K562 (cell line): ENCODE data around the gene ARHGAP26. TPM values are rescaled to one million over a fixed set of nuclear protein-coding genes. Genes with fewer than 3 reads are reported as not detected.

Experiments
- ATAC-seq: fragments of 200-7000 bp; cut with Tn5 transposase; 3 replicates; pipeline ENCODE4 v1.9.1; 2020; ENCODE audit warnings: moderate library complexity
- BruUV-seq: library from RNA; stranded (reverse); fragments of 400-500 nt; replicated peaks from 2 replicates; lab custom pipeline; 2021; lab: Mats Ljungman, UMichigan
- CTCF ChIA-PET: fragments of 300-600 bp; formaldehyde crosslinking; extraction: SDS; loops from one replicate; lab custom pipeline; 2021; ENCODE audit warnings: low intra/inter-chr PET ratio; lab: Yijun Ruan, JAX
- POLR2A ChIA-PET: fragments of 300-600, 350-650 bp; sonication (Branson Sonifier 250); formaldehyde crosslinking; extraction: SDS; loops from one replicate; lab custom pipeline; 2021; ENCODE audit warnings: antibody characterized with exemption, inconsistent platforms; lab: Yijun Ruan, JAX
- DNase-seq, 4 experiments: peaks; one replicate each; pipeline versions ENCODE4 v3.0.0 to v3.0.0-alpha.2; 2011 to 2018; ENCODE audit warnings: low spot score in 3 of 4, mixed read lengths in 3 of 4; ENCODE audit errors: extremely low read depth in 1 of 4
- FAIRE-seq: peaks from 2 replicates; lab custom pipeline; 2011; peaks lifted over from hg19 to GRCh38; lab: Jason Lieb, UNC
- H2AFZ ChIP-seq: 2 replicates; pipeline ENCODE4 v1.6.0; 2011; ENCODE audit warnings: low read depth, low read length, control low read depth, inconsistent platforms
- H3K27ac ChIP-seq: fragments of 200-600 bp; 3 replicates; pipeline ENCODE4 v1.8.0; 2011; ENCODE audit warnings: low read depth, mild to moderate bottlenecking, control low read depth, inconsistent platforms, low read length, moderate library complexity, mixed read lengths; ENCODE audit errors: extremely low read depth
- H3K27me3 ChIP-seq, 2 experiments: fragments of 300-600 bp in 1 of 2; 2 replicates in 1 of 2; 3 replicates in 1 of 2; pipeline versions ENCODE4 v1.6.0 to v1.8.0; 2011; ENCODE audit warnings: inconsistent platforms in 2 of 2, low read length in 2 of 2, mild to moderate bottlenecking in 1 of 2, mixed read lengths in 1 of 2, moderate library complexity in 1 of 2; ENCODE audit not compliant: control insufficient read depth in 2 of 2, insufficient read depth in 2 of 2
- H3K36me3 ChIP-seq: fragments of 300-600 bp; 3 replicates; pipeline ENCODE4 v1.8.0; 2011; ENCODE audit warnings: mild to moderate bottlenecking, low read length, inconsistent platforms; ENCODE audit not compliant: control insufficient read depth, insufficient read depth
- H3K4me1 ChIP-seq, 2 experiments: fragments of 200-600 bp in 1 of 2; replicated peaks in 1 of 2; 2 replicates in 1 of 2; 3 replicates in 1 of 2; pipeline versions ENCODE4 v1.5.1 to v1.8.0; 2011; ENCODE audit warnings: inconsistent platforms in 2 of 2, low read length in 2 of 2, mild to moderate bottlenecking in 1 of 2, mixed read lengths in 1 of 2, moderate library complexity in 1 of 2; ENCODE audit not compliant: control insufficient read depth in 2 of 2, insufficient read depth in 2 of 2
- H3K4me2 ChIP-seq: 2 replicates; pipeline ENCODE4 v1.6.1; 2011; ENCODE audit warnings: low read length, control low read depth, inconsistent platforms, mixed read lengths; ENCODE audit not compliant: insufficient read depth
- H3K4me3 ChIP-seq: fragments of 200-600 bp; sonication (generic), shearing (Covaris generic); 2 replicates; pipeline ENCODE4 v1.5.1; 2016; ENCODE audit warnings: control low read depth, inconsistent platforms
- H3K79me2 ChIP-seq: fragments of 200-600 bp; 3 replicates; pipeline ENCODE4 v1.8.0; 2011; ENCODE audit warnings: low read length, inconsistent platforms; ENCODE audit not compliant: control insufficient read depth, insufficient read depth
- H3K9ac ChIP-seq, 2 experiments: 2 replicates each; pipeline versions ENCODE4 v1.6.0 to v1.6.1; 2011; ENCODE audit warnings: low read depth in 2 of 2, low read length in 2 of 2, control low read depth in 1 of 2, inconsistent platforms in 1 of 2, mild to moderate bottlenecking in 1 of 2, mixed read lengths in 1 of 2; ENCODE audit not compliant: insufficient read depth in 1 of 2
- H3K9me1 ChIP-seq: one replicate; pipeline ENCODE4 v1.6.0; 2011; ENCODE audit warnings: inconsistent platforms, mild to moderate bottlenecking, low read length, moderate library complexity; ENCODE audit not compliant: control insufficient read depth, insufficient read depth
- H3K9me3 ChIP-seq: replicated peaks from 2 replicates; pipeline ENCODE4 v1.5.1; 2011; ENCODE audit warnings: low read depth, low read length, inconsistent platforms; ENCODE audit not compliant: control insufficient read depth, insufficient read depth
- H4K20me1 ChIP-seq: replicated peaks from 2 replicates; pipeline ENCODE4 v1.6.1; 2011; ENCODE audit warnings: low read length, inconsistent platforms, mixed read lengths; ENCODE audit not compliant: control insufficient read depth, insufficient read depth
- DDX20 ChIP-seq: fragments of 450-650 bp; IDR thresholded peaks from 2 replicates; pipeline ENCODE4 v1.6.1; 2016; ENCODE audit warnings: missing genetic modification characterization, low read depth, mild to moderate bottlenecking, missing compliant biosample characterization, moderate library complexity
- NFIC ChIP-seq: fragments of 450-650 bp; IDR thresholded peaks from 2 replicates; pipeline ENCODE4 v1.6.1; 2017; ENCODE audit warnings: mild to moderate bottlenecking, inconsistent platforms
- SMARCB1 ChIP-seq: IDR thresholded peaks from 2 replicates; pipeline ENCODE4 v1.6.1; 2011; ENCODE audit warnings: improper control_type of control experiment, low read depth; ENCODE audit not compliant: insufficient read length
- SOX6 ChIP-seq: fragments of 450-650 bp; IDR thresholded peaks from 2 replicates; pipeline ENCODE4 v1.6.1; 2014; ENCODE audit warnings: mild to moderate bottlenecking
- SP1 ChIP-seq: sonication (generic); formaldehyde crosslinking; IDR thresholded peaks from 2 replicates; pipeline ENCODE4 v1.8.1; 2022; ENCODE audit warnings: mild to moderate bottlenecking, missing genetic modification reagents
- TBL1XR1 ChIP-seq, 2 experiments: IDR thresholded peaks; 2 replicates each; pipeline ENCODE4 v1.6.1; 2012; ENCODE audit warnings: improper control_type of control experiment in 2 of 2, low read length in 2 of 2, mild to moderate bottlenecking in 1 of 2
- TEAD4 ChIP-seq, 2 experiments: sonication (generic) in 1 of 2; formaldehyde crosslinking in 1 of 2; IDR thresholded peaks; 2 replicates each; pipeline versions ENCODE4 v1.6.1 to v1.8.0; 2012 to 2022; ENCODE audit warnings: borderline replicate concordance in 1 of 2, inconsistent platforms in 1 of 2, low read length in 1 of 2, mild to moderate bottlenecking in 1 of 2, missing genetic modification reagents in 1 of 2
- ZBED1 ChIP-seq: IDR thresholded peaks from 2 replicates; pipeline ENCODE4 v1.6.1; 2014
- ZNF644 ChIP-seq: fragments of 200-800 bp; sonication (Bioruptor generic); IDR thresholded peaks from 2 replicates; pipeline ENCODE4 v1.6.1; 2016; ENCODE audit warnings: low read depth, missing genetic modification characterization, missing compliant biosample characterization
- WGBS: fragments of 100-300 bp; shearing (Covaris generic); methylation state at CpG from one replicate; pipeline ENCODE4 v1.1.6; 2016; ENCODE audit warnings: low coverage, mixed read lengths; ENCODE audit not compliant: insufficient coverage; ENCODE audit errors: missing lambda C conversion rate; 5-methylcytosine and 5-hydroxymethylcytosine counted together
- in situ Hi-C: fragments of 300-500 bp; cut with MboI; formaldehyde crosslinking; loops from 4 replicates; pipeline ENCODE4 v1.15.0; 2018; ENCODE audit warnings: inconsistent platforms, mixed read lengths
- intact Hi-C: fragments of 100-400 bp; cut with micrococcal nuclease; formaldehyde crosslinking; loops from 2 replicates; pipeline ENCODE4 v1.14.2; 2022
- polyA plus RNA-seq, 8 experiments: library from polyadenylated mRNA; depleted of rRNA in 4 of 8; stranded (reverse) in 5 of 8; unstranded in 3 of 8; fragments of >200 nt; fragmentation: Nextera tagmentation in 2 of 8; fragmentation: Illumina TruSeq in 1 of 8; extraction: Ambion mirVana in 2 of 8; extraction: Trizol in 1 of 8; gene quantifications; 2 replicates each; pipeline versions ENCODE4 v1.2.1 to v1.2.3, GENCODE V29; 2011 to 2014; ENCODE audit warnings: inconsistent platforms in 1 of 8, missing spikeins in 1 of 8
- total RNA-seq, 7 experiments: library from RNA; depleted of rRNA in 6 of 7; stranded (reverse); fragments of >200 nt in 6 of 7; fragmentation: Illumina TruSeq in 2 of 7; extraction: Trizol in 2 of 7; gene quantifications; 2 replicates each; pipeline versions ENCODE4 v1.2.1 to v1.2.3, GENCODE V29; 2011 to 2021; ENCODE audit warnings: low replicate concordance in 1 of 7
- TF ChIP-seq, protein P1 (sequence below): fragments of 250-450 bp; sonication (Bioruptor Pico); IDR thresholded peaks from 2 replicates; pipeline ENCODE4 v1.9.0; 2021; ENCODE audit warnings: mild to moderate bottlenecking, inconsistent platforms
- TF ChIP-seq, protein P2 (sequence below): IDR thresholded peaks from 2 replicates; pipeline ENCODE4 v1.6.1; 2011; ENCODE audit warnings: borderline replicate concordance, low read depth, mild to moderate bottlenecking, moderate library complexity, low read length; ENCODE audit not compliant: insufficient read depth, poor library complexity, severe bottlenecking

The ARHGAP26 gene
- total and polyA plus RNA-seq, 9 of the 15 experiments (the other 6 are each of a cell fraction or from before 2014, with no cell fraction given): 0.13 to 1.1 (median 0.55) TPM

DNA sequence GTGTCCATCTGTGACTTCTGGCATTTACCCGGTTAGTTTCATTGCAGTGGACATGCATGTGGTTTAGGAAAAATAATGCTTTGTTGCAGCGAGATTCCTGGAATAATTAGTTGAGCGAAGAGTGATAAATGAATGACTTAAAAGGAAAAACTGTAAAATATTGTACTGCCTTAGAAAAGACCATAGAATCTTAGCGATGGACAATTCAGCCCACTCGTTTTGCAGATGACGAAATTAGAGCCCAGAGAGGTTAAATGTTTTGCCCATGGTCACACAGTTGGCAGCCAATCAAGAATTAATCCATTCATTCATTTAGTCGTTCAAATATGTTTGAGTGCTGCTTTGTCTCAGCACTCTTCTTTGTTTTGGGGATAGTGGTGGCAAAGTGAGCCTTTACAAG, 107.9 kb downstream of the ARHGAP26 start:
- BruUV-seq: no TSS peak

GRCh38 chr5:142878638-142879037, 108.5 kb downstream of the ARHGAP26 start:
- no peak for ATAC-seq
- in situ Hi-C loops: no loop called here
- H3K27me3 ChIP-seq: peaks cover 3 to 9% of the 10 kb centered on the region in 2 experiments; a peak in 3 of 5 replicates
- WGBS: 3% methylated on average over 3 of the region's 3 CpGs
- H3K9me3 ChIP-seq: no peaks in the 10 kb centered on the region
- no peak overlapping the region for H3K9ac ChIP-seq
- H4K20me1 ChIP-seq: no peaks in the 10 kb centered on the region
- no peaks in the 10 kb centered on the region for H3K79me2 ChIP-seq
- H3K4me3 ChIP-seq: no peak overlapping the region
- no peaks in the 10 kb centered on the region for H3K4me1 ChIP-seq
- ChIA-PET CTCF (interaction anchor here (1.4 to 5.1 kb wide), 2 partner anchors 131 to 223 kb away, joined by 3 to 47 read pairs; no protein-coding TSS in a partner anchor), POLR2A (interaction anchor here (0.6 to 1.4 kb wide), 2 partner anchors 10 to 67 kb away, joined by 3 to 4 read pairs; no protein-coding TSS in a partner anchor)
- H3K36me3 ChIP-seq: no peaks in the 10 kb centered on the region
- no TSS peak for BruUV-seq
- intact Hi-C loops: no loop called here
- no peak for FAIRE-seq
- no peak overlapping the region for H3K4me2 ChIP-seq
- H3K9me1 ChIP-seq: no peaks in the 10 kb centered on the region
- H3K27ac ChIP-seq: no peak overlapping the region
- no peak for DNase-seq
- no peak overlapping the region for H2AFZ ChIP-seq
- TF ChIP-seq, protein P1, sequence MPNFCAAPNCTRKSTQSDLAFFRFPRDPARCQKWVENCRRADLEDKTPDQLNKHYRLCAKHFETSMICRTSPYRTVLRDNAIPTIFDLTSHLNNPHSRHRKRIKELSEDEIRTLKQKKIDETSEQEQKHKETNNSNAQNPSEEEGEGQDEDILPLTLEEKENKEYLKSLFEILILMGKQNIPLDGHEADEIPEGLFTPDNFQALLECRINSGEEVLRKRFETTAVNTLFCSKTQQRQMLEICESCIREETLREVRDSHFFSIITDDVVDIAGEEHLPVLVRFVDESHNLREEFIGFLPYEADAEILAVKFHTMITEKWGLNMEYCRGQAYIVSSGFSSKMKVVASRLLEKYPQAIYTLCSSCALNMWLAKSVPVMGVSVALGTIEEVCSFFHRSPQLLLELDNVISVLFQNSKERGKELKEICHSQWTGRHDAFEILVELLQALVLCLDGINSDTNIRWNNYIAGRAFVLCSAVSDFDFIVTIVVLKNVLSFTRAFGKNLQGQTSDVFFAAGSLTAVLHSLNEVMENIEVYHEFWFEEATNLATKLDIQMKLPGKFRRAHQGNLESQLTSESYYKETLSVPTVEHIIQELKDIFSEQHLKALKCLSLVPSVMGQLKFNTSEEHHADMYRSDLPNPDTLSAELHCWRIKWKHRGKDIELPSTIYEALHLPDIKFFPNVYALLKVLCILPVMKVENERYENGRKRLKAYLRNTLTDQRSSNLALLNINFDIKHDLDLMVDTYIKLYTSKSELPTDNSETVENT: no peak
- no peak for TF ChIP-seq SOX6
- no peak for TF ChIP-seq SMARCB1
- TF ChIP-seq TEAD4 (IDR thresholded peaks at IDR 0.05; ENCODE audit: low read length): no peak
- no peak for TF ChIP-seq TEAD4 (CRISPR knock-in tag; IDR thresholded peaks at IDR 0.05; ENCODE audit: borderline replicate concordance)
- no peak for TF ChIP-seq TBL1XR1 (IDR thresholded peaks at IDR 0.05; ENCODE audit: low read length in 2 of 2)
- no peak for TF ChIP-seq SP1 (CRISPR knock-in tag)
- no peak for TF ChIP-seq ZBED1
- TF ChIP-seq, protein P2, sequence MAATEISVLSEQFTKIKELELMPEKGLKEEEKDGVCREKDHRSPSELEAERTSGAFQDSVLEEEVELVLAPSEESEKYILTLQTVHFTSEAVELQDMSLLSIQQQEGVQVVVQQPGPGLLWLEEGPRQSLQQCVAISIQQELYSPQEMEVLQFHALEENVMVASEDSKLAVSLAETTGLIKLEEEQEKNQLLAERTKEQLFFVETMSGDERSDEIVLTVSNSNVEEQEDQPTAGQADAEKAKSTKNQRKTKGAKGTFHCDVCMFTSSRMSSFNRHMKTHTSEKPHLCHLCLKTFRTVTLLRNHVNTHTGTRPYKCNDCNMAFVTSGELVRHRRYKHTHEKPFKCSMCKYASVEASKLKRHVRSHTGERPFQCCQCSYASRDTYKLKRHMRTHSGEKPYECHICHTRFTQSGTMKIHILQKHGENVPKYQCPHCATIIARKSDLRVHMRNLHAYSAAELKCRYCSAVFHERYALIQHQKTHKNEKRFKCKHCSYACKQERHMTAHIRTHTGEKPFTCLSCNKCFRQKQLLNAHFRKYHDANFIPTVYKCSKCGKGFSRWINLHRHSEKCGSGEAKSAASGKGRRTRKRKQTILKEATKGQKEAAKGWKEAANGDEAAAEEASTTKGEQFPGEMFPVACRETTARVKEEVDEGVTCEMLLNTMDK: no peak
- TF ChIP-seq DDX20: no peak

More for the DNA sequence above, 107.9 kb downstream of the ARHGAP26 start:
- H3K4me1 ChIP-seq: no peaks in the 10 kb centered on the region
- no peaks in the 10 kb centered on the region for H3K9me3 ChIP-seq
- intact Hi-C loops (no loop called here), in situ Hi-C loops (no loop called here)
- 0 out of 2 replicates have a peak, but pooled peaks have one; percentile 7 for TF ChIP-seq NFIC
- no peak for TF ChIP-seq ZNF644 (tag)
- CTCF ChIA-PET: interaction anchor here (5.1 kb wide), 1 partner anchor 130 kb away, joined by 47 read pairs; no protein-coding TSS in a partner anchor
- under 1% methylated on average over 7 of the region's 7 CpGs for WGBS
- no peak overlapping the region for H3K9ac ChIP-seq
- H3K4me3 ChIP-seq: no peak overlapping the region
- H2AFZ ChIP-seq: no peak overlapping the region
- H3K27ac ChIP-seq: no peak overlapping the region
- DNase-seq (no peak), FAIRE-seq (no peak), ATAC-seq (no peak)
- peaks cover 6 to 9% of the 10 kb centered on the region in 2 experiments; a peak in 3 of 5 replicates for H3K27me3 ChIP-seq
- H4K20me1 ChIP-seq: no peaks in the 10 kb centered on the region
- POLR2A ChIA-PET: no interaction called here
- H3K4me2 ChIP-seq: no peak overlapping the region
- H3K79me2 ChIP-seq: no peaks in the 10 kb centered on the region
- H3K36me3 ChIP-seq: no peaks in the 10 kb centered on the region
- no peaks in the 10 kb centered on the region for H3K9me1 ChIP-seq
